ENCODE results near the gene ADAMTS13.

ADAMTS13 gene

DNA sequence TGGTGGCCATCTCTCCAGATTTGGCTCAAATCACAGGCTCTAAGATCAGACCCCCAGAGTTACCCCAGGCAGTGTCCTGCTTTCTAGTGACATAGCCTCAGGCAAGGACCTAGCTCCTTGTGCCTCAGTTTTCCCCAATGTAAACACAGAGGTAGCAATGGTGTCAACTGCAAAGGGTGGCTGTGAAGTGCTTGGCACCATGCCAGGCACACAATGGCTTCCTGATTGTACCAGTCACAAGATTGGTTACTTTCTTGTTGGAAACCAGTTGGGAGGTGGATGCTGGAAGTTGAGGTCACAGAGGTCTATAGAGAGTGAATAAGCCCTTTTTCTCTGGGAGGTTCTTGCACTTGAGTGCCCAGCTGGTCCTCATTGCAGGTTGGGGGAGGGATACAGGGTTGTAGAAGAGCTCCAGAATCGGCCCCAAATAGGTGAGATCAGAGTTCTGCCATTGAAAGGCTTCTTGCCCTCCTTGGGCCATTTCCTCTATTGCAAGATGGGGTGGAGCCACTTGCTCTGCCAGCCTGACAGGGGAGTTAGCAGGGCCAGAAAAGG lies 43.7 kb upstream of the ADAMTS13 start:
- no peak for DNase-seq (ENCODE audit: low read depth)
- no peak overlapping the region for H3K4me3 ChIP-seq (ENCODE audit: low read length)
- TF ChIP-seq, protein P1, sequence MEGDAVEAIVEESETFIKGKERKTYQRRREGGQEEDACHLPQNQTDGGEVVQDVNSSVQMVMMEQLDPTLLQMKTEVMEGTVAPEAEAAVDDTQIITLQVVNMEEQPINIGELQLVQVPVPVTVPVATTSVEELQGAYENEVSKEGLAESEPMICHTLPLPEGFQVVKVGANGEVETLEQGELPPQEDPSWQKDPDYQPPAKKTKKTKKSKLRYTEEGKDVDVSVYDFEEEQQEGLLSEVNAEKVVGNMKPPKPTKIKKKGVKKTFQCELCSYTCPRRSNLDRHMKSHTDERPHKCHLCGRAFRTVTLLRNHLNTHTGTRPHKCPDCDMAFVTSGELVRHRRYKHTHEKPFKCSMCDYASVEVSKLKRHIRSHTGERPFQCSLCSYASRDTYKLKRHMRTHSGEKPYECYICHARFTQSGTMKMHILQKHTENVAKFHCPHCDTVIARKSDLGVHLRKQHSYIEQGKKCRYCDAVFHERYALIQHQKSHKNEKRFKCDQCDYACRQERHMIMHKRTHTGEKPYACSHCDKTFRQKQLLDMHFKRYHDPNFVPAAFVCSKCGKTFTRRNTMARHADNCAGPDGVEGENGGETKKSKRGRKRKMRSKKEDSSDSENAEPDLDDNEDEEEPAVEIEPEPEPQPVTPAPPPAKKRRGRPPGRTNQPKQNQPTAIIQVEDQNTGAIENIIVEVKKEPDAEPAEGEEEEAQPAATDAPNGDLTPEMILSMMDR (conservative IDR thresholded peaks at IDR 0.05; ENCODE audit: low read depth, low read length), result no peak

DNA sequence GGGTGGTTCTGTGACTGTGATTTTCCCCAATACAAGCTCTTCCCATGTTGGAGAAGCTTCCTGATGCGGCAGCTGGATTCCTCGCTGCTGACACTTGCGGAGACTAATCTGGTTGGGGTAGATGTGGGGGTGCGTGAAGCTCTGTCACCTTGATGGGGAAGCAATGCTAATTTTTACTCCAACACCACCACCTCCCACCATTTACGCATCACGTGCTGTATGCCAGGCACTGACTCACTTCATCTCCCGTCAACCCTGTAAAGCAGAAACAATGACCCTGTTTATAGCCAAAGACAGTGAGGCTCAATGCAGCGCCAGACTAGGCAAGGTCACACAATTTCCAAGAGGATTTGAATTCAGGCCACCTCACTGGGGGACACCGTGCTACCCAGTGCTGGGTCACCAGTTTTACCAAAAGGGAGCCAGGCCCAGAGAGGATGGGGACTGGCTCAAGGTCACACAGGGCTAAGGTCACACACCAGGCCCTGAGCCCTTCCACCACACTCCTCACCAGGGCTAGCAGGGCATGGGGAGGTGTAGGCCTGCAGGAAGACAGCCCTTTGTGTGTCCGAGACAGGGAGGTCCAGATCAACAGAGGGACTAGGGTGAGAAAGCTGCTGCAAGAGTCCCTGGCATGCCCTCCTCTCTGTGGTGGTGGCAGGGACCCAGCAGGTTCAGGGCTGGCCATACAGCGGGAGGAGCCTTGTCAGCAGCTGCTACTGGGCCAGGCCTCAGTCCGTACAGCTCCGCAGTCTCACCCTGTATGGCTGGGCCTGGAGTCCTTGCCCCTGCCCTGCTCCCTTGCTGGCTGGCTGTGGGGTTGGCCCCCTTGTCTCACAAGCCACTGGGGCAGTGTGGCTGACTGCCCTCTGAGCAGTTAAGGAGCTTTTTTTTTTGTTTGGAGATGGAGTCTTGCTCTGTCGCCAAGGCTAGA lies 42.7 kb upstream of the ADAMTS13 start:
- TF ChIP-seq, protein P1 (conservative IDR thresholded peaks at IDR 0.05; ENCODE audit: low read depth, low read length), result no peak
- DNase-seq (ENCODE audit: low read depth), result no peak
- H3K4me3 ChIP-seq (ENCODE audit: low read length), result no peak overlapping the region

DNA sequence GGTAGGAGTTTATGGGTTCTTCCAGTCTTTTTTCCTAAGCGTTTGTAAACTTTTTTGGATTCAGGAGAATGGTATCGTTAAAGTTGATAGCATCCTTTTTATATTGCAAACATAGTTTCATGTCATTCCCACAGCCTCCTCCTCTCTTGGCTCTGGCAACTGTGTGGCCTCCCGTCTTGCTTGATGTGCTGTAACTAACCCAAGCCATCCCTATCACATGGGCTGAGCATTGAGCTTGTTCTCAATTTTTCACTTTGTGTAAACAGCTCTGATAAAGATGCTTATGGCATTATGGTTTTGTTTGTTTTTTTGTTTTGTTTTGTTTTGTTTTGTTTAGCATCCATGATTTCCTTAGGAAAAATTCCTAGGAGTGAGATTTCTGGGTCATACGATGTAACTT lies 41.4 kb upstream of the ADAMTS13 start:
- no peak overlapping the region for H3K4me3 ChIP-seq (ENCODE audit: low read length)
- TF ChIP-seq, protein P1 (conservative IDR thresholded peaks at IDR 0.05; ENCODE audit: low read depth, low read length), result no peak
- no peak for DNase-seq (ENCODE audit: low read depth)

DNA sequence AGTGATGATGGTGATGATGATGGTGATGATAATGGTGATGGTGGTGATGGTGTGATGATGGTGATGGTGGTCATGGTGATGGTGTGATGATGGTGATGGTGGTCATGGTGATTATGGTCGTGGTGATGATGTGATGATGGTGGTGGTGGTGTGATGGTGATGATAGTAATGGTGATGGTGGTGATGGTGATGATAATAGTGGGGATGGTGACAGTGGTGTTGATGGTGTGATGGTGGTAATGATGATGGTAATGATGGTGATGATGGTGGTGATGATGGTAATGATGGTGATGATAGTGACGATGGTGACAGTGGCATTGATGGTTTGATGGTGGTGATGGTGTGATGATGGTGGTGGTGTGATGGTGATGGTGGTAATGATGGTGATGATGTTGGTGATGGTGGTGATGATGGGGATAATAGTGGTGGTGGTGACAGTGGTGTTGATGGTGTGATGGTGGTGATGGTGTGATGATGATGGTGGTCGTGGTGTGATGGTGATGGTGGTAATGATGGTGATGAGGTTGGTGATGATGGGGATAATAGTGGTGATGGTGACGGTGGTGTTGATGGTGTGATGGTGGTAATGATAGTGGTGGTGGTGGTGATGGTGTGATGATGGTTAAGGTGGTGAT lies 39.5 kb upstream of the ADAMTS13 start:
- no peak for DNase-seq (ENCODE audit: low read depth)
- H3K4me3 ChIP-seq (ENCODE audit: low read length), result no peak overlapping the region
- TF ChIP-seq, protein P1 (conservative IDR thresholded peaks at IDR 0.05; ENCODE audit: low read depth, low read length), result no peak

DNA sequence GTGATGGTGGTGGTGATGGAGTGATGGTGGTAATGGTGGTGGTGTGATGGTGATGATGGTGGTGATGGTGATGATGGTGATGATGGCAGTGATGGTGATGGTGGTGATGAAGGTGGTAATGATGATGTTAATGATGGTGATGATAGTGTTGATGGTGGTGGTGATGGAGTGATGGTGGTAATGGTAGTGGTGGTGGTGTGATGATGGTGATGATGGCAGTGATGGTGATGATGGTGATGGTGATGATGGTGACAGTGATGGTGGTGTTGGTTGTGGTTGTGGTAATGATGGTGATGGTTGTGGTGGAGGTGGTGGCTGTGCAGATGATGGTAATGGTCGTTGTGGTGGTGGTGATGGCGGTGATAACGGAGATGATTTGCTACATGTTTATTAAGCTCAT lies 38.7 kb upstream of the ADAMTS13 start:
- TF ChIP-seq, protein P1 (conservative IDR thresholded peaks at IDR 0.05; ENCODE audit: low read depth, low read length), result no peak
- DNase-seq (ENCODE audit: low read depth), result no peak
- H3K4me3 ChIP-seq (ENCODE audit: low read length), result no peak overlapping the region

DNA sequence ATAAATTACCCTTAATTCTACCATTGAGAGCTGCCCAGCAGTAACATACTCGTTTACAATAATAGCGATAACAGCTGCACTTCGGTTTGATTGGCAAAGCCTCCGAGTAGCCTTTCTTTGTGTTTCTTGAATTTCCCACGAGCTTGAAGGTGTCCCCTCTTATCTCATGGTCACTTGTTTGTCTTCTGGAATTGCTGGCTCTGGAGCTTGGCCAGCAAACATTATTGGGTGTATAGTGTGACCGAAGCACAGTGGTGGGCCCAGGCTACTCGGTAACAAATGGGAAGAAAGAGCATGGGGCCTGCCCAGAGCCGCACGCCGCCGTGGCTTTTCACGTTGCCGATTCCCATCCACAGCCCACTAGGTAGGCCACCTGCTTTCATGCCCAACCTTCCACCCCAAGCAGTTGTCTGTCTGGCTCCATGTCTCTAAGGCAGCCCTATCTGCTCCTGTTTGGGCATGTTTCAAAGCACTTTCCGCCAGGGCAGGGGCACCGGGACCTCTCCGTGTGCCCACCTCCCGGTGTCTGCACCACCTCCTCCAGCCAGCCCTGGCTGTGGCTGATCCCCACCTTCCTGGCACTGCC lies 37.3 kb upstream of the ADAMTS13 start:
- no peak for DNase-seq (ENCODE audit: low read depth)
- TF ChIP-seq, protein P1 (conservative IDR thresholded peaks at IDR 0.05; ENCODE audit: low read depth, low read length), result no peak
- H3K4me3 ChIP-seq (ENCODE audit: low read length), result no peak overlapping the region

All from retinal pigment epithelial cell (primary cell).